WTC11 (cell line): ENCODE results near the gene PPP1R37. TPM values are rescaled to one million over a fixed set of nuclear protein-coding genes. Genes with fewer than 3 reads are reported as not detected.

ENCODE experiments used
- ATAC-seq: fragments of 200-7000 bp; cut with Tn5 transposase; 2 replicates; pipeline ENCODE4 v1.10.0; 2021; ENCODE audit warnings: mild to moderate bottlenecking, moderate library complexity
- CTCF ChIA-PET: fragments of 300-600 bp; sonication (Branson Sonifier 250); formaldehyde crosslinking; loops from one replicate; lab custom pipeline; 2021; ENCODE audit warnings: antibody characterized with exemption; lab: Charles Lee
- POLR2A ChIA-PET: fragments of 350-600 bp; sonication (Branson Sonifier 250); formaldehyde crosslinking; loops from one replicate; lab custom pipeline; 2021; ENCODE audit warnings: antibody characterized with exemption; lab: Charles Lee
- DNase-seq: peaks from one replicate; pipeline ENCODE4 v3.0.0; 2021; ENCODE audit warnings: low spot score
- H3K27ac Mint-ChIP-seq: 2 replicates; pipeline ENCODE4 v1.8.0; 2021; ENCODE audit warnings: mixed read lengths
- H3K27me3 Mint-ChIP-seq: 2 replicates; pipeline ENCODE4 v1.8.0; 2021; ENCODE audit warnings: low read depth, mild to moderate bottlenecking, moderate library complexity, mixed read lengths
- H3K36me3 Mint-ChIP-seq: 2 replicates; pipeline ENCODE4 v1.8.0; 2021; ENCODE audit warnings: mixed read lengths
- H3K4me1 Mint-ChIP-seq: 2 replicates; pipeline ENCODE4 v1.8.0; 2022; ENCODE audit warnings: mixed read lengths
- H3K4me3 Mint-ChIP-seq: 2 replicates; pipeline ENCODE4 v1.8.0; 2021; ENCODE audit warnings: mild to moderate bottlenecking, moderate library complexity, mixed read lengths
- H3K9me3 Mint-ChIP-seq: 2 replicates; pipeline ENCODE4 v1.8.0; 2021; ENCODE audit warnings: mixed read lengths
- ARID4B ChIP-seq: sonication (generic); formaldehyde crosslinking; IDR thresholded peaks from 2 replicates; pipeline ENCODE4 v1.8.0; 2023; ENCODE audit warnings: missing genetic modification reagents, mild to moderate bottlenecking, borderline replicate concordance
- ATF1 ChIP-seq: sonication (generic); formaldehyde crosslinking; IDR thresholded peaks from 2 replicates; pipeline ENCODE4 v1.8.1; 2023; ENCODE audit warnings: mild to moderate bottlenecking, moderate library complexity, missing genetic modification reagents
- ATF3 ChIP-seq: sonication (generic); formaldehyde crosslinking; conservative IDR thresholded peaks from 2 replicates; pipeline ENCODE4 v1.8.1; 2022; ENCODE audit warnings: mild to moderate bottlenecking, missing genetic modification reagents
- CREM ChIP-seq: sonication (generic); formaldehyde crosslinking; IDR thresholded peaks from 2 replicates; pipeline ENCODE4 v1.8.1; 2022; ENCODE audit warnings: mild to moderate bottlenecking, missing genetic modification reagents, moderate library complexity
- E2F4 ChIP-seq: sonication (generic); formaldehyde crosslinking; IDR thresholded peaks from 2 replicates; pipeline ENCODE4 v1.8.1; 2022; ENCODE audit warnings: low read depth, mild to moderate bottlenecking, moderate library complexity, missing genetic modification reagents, borderline replicate concordance
- HMGA2 ChIP-seq: fragments of 250-450 bp; sonication (Bioruptor Pico); IDR thresholded peaks from 2 replicates; pipeline ENCODE4 v1.4.0; 2021; ENCODE audit warnings: mild to moderate bottlenecking, moderate library complexity
- IRF2 ChIP-seq: sonication (generic); formaldehyde crosslinking; IDR thresholded peaks from 2 replicates; pipeline ENCODE4 v1.8.0; 2022; ENCODE audit warnings: low read depth, missing genetic modification reagents, borderline replicate concordance
- JUN ChIP-seq: sonication (generic); formaldehyde crosslinking; IDR thresholded peaks from 2 replicates; pipeline ENCODE4 v1.8.0; 2023; ENCODE audit warnings: mild to moderate bottlenecking, missing genetic modification reagents
- NFATC4 ChIP-seq: fragments of 250-450 bp; sonication (Bioruptor Pico); IDR thresholded peaks from 2 replicates; pipeline ENCODE4 v1.9.0; 2021; ENCODE audit warnings: mild to moderate bottlenecking
- TEAD4 ChIP-seq: sonication (generic); formaldehyde crosslinking; IDR thresholded peaks from 2 replicates; pipeline ENCODE4 v1.8.0; 2022; ENCODE audit warnings: mild to moderate bottlenecking, missing genetic modification reagents
- USF1 ChIP-seq: sonication (generic); formaldehyde crosslinking; IDR thresholded peaks from 2 replicates; pipeline ENCODE4 v1.8.0; 2022; ENCODE audit warnings: mild to moderate bottlenecking, missing genetic modification reagents
- ZBTB21 ChIP-seq: sonication (generic); formaldehyde crosslinking; IDR thresholded peaks from 2 replicates; pipeline ENCODE4 v1.8.1; 2023; ENCODE audit warnings: mild to moderate bottlenecking, missing genetic modification reagents, borderline replicate concordance
- ZBTB43 ChIP-seq: sonication (generic); formaldehyde crosslinking; IDR thresholded peaks from 2 replicates; pipeline ENCODE4 v1.8.1; 2023; ENCODE audit warnings: mild to moderate bottlenecking, missing genetic modification reagents
- ZNF232 ChIP-seq: sonication (generic); formaldehyde crosslinking; IDR thresholded peaks from 2 replicates; pipeline ENCODE4 v1.8.0; 2022; ENCODE audit warnings: mild to moderate bottlenecking, missing genetic modification reagents
- ZNF416 ChIP-seq: fragments of 250-450 bp; sonication (Bioruptor Pico); IDR thresholded peaks from 2 replicates; pipeline ENCODE4 v1.9.0; 2021; ENCODE audit warnings: mild to moderate bottlenecking, inconsistent platforms
- ZNF423 ChIP-seq: fragments of 250-450 bp; sonication (Bioruptor Pico); IDR thresholded peaks from 2 replicates; pipeline ENCODE4 v2.1.2; 2022; ENCODE audit warnings: mild to moderate bottlenecking, moderate library complexity
- ZNF425 ChIP-seq: fragments of 250-450 bp; sonication (Bioruptor Pico); conservative IDR thresholded peaks from 2 replicates; pipeline ENCODE4 v1.9.0; 2021; ENCODE audit warnings: mild to moderate bottlenecking
- ZNF671 ChIP-seq: fragments of 250-450 bp; sonication (Bioruptor Pico); IDR thresholded peaks from 2 replicates; pipeline ENCODE4 v1.8.0; 2021; ENCODE audit warnings: mild to moderate bottlenecking
- total RNA-seq: library from RNA; stranded (reverse); gene quantifications from 3 replicates; pipeline ENCODE4 v1.2.3, GENCODE V29; 2021

The PPP1R37 gene
- total RNA-seq, 1 experiment from 2014 or later, result 35.4 TPM

GRCh38 chr19:45159210-45159970, 66.4 kb downstream of the PPP1R37 start:
- ATAC-seq (no peak), DNase-seq (no peak)
- TF ChIP-seq E2F4 (CRISPR knock-in tag) (no peak), TEAD4 (CRISPR knock-in tag) (no peak), ZNF416 (CRISPR knock-in tag) (no peak), IRF2 (CRISPR knock-in tag) (no peak), JUN (CRISPR knock-in tag) (no peak), ZNF423 (CRISPR knock-in tag) (no peak), ZNF425 (CRISPR knock-in tag) (no peak), NFATC4 (no peak), USF1 (CRISPR knock-in tag) (no peak)
- Mint-ChIP-seq H3K9me3 (no peaks in the 10 kb centered on the region), H3K4me1 (peaks cover 11% of the 10 kb centered on the region; the same call in 1 of the 2 replicates), H3K36me3 (no peaks in the 10 kb centered on the region), H3K4me3 (no peak overlapping the region), H3K27ac (no peak overlapping the region), H3K27me3 (peaks cover 34% of the 10 kb centered on the region)
- POLR2A ChIA-PET, result interaction anchor here (0.6 kb wide), 1 partner anchor 287 kb away, joined by 3 read pairs; no protein-coding TSS in a partner anchor
- CTCF ChIA-PET, result interaction anchor here (1.2 to 2.8 kb wide), 3 partner anchors 9 to 28 kb away, joined by 4 to 19 read pairs (median 4); no protein-coding TSS in a partner anchor

- no peaks in the 10 kb centered on the region for H3K36me3 Mint-ChIP-seq
- H3K27me3 Mint-ChIP-seq, result peaks cover 29% of the 10 kb centered on the region
- H3K4me3 Mint-ChIP-seq, result no peak overlapping the region
- no peaks in the 10 kb centered on the region for H3K9me3 Mint-ChIP-seq
- ChIA-PET CTCF (interaction anchor here (1.2 to 2.8 kb wide), 4 partner anchors 10 to 27 kb away, joined by 4 to 19 read pairs (median 6); partner anchors contain the start of genes BLOC1S3 and TRAPPC6A), POLR2A (interaction anchor here (0.6 kb wide), 1 partner anchor 287 kb away, joined by 3 read pairs; no protein-coding TSS in a partner anchor)
- ATAC-seq, result no peak
- TF ChIP-seq ARID4B (CRISPR knock-in tag), result no peak
- TF ChIP-seq ATF3 (CRISPR knock-in tag), result no peak
- TF ChIP-seq ZNF232 (CRISPR knock-in tag), result no peak
- no peak for TF ChIP-seq ZBTB21 (CRISPR knock-in tag)
- no peak for TF ChIP-seq ATF1 (CRISPR knock-in tag)
- TF ChIP-seq ZBTB43, result no peak
- TF ChIP-seq HMGA2 (CRISPR knock-in tag), result no peak
- TF ChIP-seq CREM (CRISPR knock-in tag), result no peak
- TF ChIP-seq ZNF671 (CRISPR knock-in tag), result no peak
- no peak for DNase-seq
- H3K27ac Mint-ChIP-seq, result no peak overlapping the region
- H3K4me1 Mint-ChIP-seq, result 0 out of 2 replicates have a peak, but pooled peaks cover 11% of the 10 kb centered on the region
Observed at GRCh38 chr19:45159971-45160324, 67.0 kb downstream of the PPP1R37 start.
